Left ventricle myocardium superior (tissue), 1 donor: ENCODE measurements around the gene SNUPN. TPM values are rescaled to one million over a fixed set of nuclear protein-coding genes. Genes with fewer than 3 reads are reported as not detected.
A peak's percentile ranks its signal among the peaks of the same experiment; 100 is the strongest.
"Not testable (repeated sequence)": the region's sequence is repeated elsewhere in the genome, so short reads cannot be mapped to it uniquely, and the experiment has no call there.

Experiments
- ATAC-seq: fragments of 200-7000 bp; cut with Tn5 transposase; one replicate; pipeline ENCODE4 v1.9.1; 2020; ENCODE audit warnings: mild to moderate bottlenecking, moderate library complexity
- DNase-seq: peaks from one replicate; pipeline ENCODE4 v3.0.0-alpha.2; 2020
- intact Hi-C: fragments of 100-400 bp; cut with micrococcal nuclease; formaldehyde crosslinking; loops from one replicate; pipeline ENCODE4 v1.11.0; 2022
- total RNA-seq: library from RNA; stranded (reverse); fragmentation: NEBNext Ultra II Directional; extraction: Animal tissue kit (Norgen Biotek cat#: 25700); gene quantifications from one replicate; pipeline ENCODE4 v1.2.1, GENCODE V29; 2021
- donor health status: DM: no; HTN: yes; CAD: no; lungs with severe emphysema.

The SNUPN gene
- total RNA-seq, 1 donor from 2014 or later: 18.1 TPM

- peak; percentile 96 for DNase-seq
- ATAC-seq: peak; percentile 97
- intact Hi-C loops: no loop called here
Measured at GRCh38 chr15:75639709-75640482, 14.4 kb upstream of the SNUPN start, which contains the start of gene IMP3. IMP3 (minus strand) TSS chr15:75640224; CDS start chr15:75640168, 56 bp downstream.

DNA sequence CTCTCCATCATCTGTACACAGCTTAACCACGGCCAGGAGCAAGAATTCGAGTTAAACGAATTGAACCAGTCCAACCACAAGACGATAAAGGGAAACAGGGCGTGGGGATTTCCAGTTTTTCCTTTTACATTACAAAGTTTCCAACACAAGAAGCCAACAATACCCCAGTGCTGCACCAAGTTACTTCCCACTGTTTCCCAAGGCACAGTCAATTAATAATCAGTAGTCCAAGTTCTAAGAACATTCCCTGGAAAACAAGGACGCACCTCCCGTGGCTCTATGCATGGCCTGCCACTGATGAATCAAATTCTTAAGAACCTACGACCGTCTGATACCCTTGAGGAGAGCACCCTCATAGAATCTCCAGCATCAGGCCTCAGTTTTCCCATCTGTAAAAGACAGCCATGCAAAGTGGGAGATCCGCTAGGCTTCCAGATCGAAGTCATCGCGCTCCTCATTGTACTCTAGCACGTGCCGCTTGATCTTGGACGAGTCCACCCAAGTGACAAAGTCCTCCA is 13.7 kb upstream of the SNUPN start:
- no peak for ATAC-seq
- no peak for DNase-seq

DNA sequence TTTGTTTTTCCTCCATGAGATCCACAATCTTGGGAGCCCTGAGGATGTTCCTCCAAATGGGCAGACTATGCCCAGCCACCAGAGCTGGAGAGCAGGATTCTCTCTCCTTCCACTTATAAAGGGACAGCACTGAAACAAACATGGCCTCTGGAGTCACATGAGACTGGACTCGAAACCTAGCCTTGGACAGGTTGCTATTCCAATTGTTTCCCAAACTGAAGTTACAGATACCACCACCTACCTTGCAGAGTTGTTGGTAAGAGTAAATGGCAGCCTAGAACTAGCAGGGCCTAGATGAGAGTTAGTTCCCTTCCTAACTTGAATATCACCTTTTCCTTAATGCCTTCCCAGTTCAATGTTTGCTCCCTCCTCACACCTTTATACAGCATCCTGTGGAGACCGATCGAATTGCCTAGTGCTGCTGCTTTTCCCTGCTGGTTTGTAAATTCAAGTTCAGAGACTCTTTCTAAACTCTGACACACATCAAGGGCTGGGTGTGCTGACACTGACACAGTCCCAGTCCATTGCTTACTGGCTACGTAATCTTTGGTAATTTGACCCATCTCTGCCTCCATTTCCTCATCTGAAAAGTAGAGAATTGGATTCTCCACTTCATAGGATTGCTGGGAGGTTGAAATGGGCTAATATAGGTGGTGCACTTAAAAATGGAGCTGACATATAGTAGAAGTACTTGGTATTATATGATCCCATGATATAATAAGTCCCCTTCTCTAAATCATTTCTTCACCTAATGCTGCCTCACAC is 11.9 kb upstream of the SNUPN start:
- ATAC-seq: no peak
- DNase-seq: no peak
- intact Hi-C loops: no loop called here

More for the DNA sequence above, 13.7 kb upstream of the SNUPN start:
- intact Hi-C loops: no loop called here

- no peak for ATAC-seq
- intact Hi-C loops: no loop called here
- no peak for DNase-seq
Measured at GRCh38 chr15:75636026-75636425, 10.5 kb upstream of the SNUPN start.

DNA sequence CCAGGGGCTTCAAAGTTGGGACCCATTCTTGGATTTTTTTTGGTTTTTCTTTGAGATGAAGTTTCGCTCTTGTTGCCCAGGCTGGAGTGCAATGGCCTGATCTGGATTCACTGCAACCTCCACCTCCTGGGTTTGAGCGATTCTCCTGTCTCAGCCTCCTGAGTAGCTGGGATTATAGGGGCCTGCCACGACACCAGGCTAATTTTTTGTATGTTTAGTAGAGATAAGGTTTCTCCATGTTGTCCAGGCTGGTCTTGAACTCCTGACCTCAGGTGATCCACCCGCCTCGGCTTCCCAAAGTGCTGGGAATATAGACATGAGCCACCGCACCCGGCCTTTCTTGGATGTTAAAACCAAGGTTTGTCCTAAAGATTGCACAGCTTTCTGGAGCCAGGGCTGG is 8.4 kb upstream of the SNUPN start:
- intact Hi-C loops, ATAC-seq, DNase-seq: not testable (repeated sequence)

- no peak for ATAC-seq
- intact Hi-C loops: no loop called here
- DNase-seq: no peak
Measured at GRCh38 chr15:75631935-75632334, 6.4 kb upstream of the SNUPN start.

GRCh38 chr15:75622505-75622904 is 3.0 kb downstream of the SNUPN start:
- DNase-seq (no peak), ATAC-seq (no peak)
- intact Hi-C loops: no loop called here

GRCh38 chr15:75620841-75621391 is 4.6 kb downstream of the SNUPN start:
- peak; percentile 70 for ATAC-seq
- intact Hi-C loops: no loop called here
- DNase-seq: peak; percentile 81

DNA sequence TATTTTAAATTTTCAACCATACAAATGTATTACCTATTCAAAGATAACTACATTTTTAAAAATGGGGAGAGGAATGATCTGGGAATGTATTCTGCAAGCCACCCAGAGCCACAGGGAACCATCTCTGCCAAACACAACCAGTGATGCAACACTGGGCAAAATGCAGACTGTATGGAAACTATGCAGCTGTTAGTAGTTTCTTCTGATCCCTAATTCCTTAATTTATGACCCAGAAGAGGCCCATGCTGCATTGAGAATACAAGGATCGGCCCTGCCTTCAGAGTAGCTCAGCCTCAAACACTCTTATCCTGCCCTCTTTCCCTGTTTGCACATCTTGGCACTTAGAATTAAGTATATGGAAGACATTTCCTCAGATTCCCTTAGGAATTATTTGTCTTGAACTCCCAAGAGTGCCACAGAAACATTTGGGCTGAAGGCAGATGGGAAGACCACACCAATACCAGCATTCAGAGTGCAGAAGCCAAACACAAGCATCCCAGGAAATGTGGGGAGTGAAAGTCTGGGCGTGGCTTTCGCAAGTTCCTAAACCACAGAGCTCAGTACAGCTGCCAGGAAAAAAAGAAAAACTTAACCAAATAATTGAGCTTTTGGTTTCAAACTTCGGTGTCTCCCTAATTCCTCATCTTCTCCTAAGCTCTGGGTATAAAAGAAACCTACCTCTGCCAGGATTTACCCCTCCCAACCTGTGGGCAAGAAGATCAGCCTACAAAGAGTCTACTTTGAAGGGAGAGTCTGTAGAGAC is 5.3 kb downstream of the SNUPN start:
- intact Hi-C loops: no loop called here
- DNase-seq (no peak), ATAC-seq (peak; percentile 68)

- intact Hi-C loops: no loop called here
- ATAC-seq (no peak), DNase-seq (no peak)
Measured at GRCh38 chr15:75616766-75617165, 8.8 kb downstream of the SNUPN start.

GRCh38 chr15:75606711-75607699 is 18.5 kb downstream of the SNUPN start:
- intact Hi-C loops: no loop called here
- ATAC-seq (no peak), DNase-seq (no peak)

DNA sequence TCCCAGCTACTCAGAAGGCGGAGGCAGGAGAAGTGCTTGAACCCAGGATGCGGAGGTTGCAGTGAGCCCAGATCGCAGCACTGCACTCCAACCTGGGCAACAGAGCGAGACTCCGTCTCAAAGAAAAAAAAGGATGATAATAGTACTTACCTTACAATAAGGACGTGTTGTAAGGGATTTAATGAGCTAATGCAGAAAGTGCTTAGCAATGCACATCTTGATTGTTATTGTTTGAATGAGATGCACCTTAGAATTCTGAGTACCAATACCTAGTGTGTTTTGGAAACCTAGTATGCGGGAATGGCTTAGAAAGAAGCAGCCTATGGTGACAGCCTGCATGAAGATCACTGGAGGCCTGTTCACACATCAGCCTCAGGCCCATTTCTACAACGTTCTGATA is 19.5 kb downstream of the SNUPN start:
- ATAC-seq (no peak), DNase-seq (no peak)
- intact Hi-C loops: no loop called here

- intact Hi-C loops: no loop called here
- no peak for DNase-seq
- no peak for ATAC-seq
Measured at GRCh38 chr15:75599401-75599800, 26.1 kb downstream of the SNUPN start.

DNA sequence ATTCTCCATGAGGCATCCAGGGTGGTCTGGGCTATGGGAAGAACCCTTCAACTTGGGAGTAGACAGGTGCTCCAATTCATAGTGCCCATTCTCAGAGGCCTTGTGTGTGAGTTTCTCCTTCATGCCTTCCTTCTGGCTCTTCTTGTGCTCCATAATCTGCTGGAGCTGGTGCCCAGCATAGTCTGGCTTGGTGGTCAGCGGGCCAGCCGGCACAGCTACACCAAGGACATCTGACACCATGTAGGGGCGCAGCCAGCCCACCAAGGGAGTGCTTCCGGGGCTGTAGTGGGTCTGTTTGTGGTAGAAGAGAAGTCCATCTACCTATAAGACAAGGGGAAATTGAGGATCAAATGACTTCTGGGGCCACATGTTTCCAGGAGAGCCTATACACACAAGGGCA is 27.2 kb downstream of the SNUPN start:
- no peak for DNase-seq
- intact Hi-C loops: no loop called here
- ATAC-seq: no peak

DNA sequence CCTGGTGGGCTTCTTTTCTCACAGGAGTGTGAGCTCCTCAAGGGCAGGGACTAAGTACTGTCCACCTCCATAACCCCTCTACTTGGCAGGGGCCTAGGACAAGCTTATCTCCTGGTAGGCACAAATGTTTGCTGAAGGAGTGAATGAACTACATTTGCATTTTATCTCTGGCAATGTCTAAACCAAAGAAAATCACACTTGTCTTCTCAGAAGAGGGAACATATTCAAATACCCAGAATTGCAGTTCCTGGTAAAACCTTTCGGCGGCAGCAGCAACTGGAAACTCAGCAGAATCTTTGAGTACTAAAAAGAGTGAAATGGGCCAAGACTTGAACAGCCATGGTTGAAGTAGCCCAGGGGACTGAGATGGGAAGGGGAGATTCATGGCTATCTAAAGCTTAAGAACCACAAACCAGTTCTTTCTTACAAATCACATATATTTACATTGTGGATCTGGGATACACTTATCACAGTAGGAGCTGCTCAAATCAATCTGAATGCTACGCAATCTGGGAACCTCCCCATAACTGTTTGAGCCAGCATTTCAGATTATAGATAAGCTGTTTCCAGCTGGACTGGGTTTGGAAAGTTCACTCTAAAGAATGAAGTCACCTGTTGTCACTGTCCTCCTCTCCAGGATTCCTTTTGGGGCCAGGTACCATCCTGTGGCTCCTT is 27.7 kb downstream of the SNUPN start:
- intact Hi-C loops: no loop called here
- ATAC-seq: peak; percentile 16
- DNase-seq: no peak

DNA sequence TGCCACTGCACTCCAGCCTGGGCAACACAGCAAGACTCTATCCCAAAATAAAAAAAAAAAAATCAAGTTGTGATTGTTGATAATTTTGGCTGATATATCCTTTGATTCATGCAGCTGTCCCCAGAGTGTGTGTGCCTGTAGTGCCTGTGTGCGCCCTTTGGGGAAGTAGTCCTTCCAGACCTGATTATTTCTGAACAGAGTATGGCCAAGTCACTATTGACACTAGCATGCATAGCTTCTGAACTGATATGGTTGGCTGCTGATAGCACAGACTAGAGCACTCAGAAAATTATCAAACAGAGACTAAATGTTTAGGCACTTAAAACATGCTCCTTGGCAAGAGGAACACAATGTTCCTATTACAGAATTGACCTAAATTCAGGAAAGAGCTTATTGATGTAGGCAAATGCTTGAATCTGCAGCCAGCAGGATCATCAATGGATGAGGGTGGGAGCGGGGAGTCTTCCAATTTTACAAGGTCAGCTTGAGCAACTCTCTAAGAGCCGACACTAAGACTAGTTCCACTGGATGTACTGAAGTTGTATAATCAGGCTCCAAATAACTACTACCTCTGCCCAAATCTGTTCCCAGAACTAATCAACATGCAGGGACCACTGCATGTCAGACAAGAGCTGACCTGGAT is 28.7 kb downstream of the SNUPN start:
- intact Hi-C loops: no loop called here
- DNase-seq (no peak), ATAC-seq (peak; percentile 45)

DNA sequence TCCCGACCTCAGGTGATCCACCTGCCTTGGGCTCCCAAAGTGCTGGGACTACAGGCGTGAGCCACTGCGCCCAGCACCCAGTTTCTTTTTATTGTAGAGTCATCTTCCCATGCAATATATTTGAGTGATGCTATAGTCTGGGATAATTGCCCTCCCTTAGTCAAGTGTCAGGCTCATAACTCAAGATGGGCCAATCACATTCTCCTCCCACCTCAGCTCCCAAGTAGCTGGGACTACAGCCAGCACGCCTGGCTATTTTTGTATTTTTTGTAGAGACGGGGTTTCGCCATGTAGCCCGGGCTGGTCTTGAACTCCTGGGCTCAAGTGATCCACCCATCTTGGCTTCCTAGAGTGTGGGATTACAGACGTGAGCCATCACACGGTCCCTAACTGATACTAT is 31.2 kb downstream of the SNUPN start:
- no peak for DNase-seq
- peak; percentile 68 for ATAC-seq
- intact Hi-C loops: no loop called here
